ENCODE results near the gene ANKH.

The ANKH gene

DNA sequence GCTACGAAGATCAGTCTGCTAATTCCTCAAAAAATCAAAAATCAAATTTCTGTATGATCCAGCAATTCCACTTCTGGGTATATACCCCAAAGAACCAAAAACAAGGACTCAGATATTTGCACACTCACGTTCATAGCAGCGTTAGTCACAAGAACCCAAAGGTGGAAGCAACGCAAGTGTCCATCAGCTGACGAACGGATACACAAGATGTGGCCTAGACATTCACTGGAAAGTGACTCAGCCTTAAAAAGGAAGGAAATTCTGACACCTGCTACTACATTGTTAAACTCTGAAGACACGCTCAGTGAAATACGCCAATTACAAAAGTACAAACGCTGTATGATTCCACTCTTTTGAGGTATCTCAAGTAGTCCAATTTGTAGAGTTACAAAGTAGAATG, 113.7 kb downstream of the ANKH start:
- DNase-seq = peak; percentile 29

DNA sequence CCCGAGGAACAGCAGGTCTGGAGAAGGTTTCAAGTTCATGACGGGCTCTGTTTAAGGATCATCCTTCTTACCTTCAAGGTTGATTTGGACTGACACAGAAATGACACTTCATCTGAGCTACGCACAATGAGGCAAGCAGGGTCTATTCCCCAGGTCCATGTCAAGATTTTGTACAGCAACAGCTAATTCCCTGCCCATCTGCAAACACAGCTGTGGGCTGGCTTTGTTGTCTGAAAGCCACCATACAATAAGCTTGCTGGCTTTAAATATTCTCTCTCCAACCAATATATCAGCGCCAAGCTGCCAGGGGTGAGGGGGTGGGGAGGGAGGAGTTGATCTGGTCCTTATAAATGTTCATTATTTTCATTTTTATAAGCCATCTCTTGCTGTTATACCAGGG, 115.1 kb downstream of the ANKH start:
- DNase-seq = no peak

DNA sequence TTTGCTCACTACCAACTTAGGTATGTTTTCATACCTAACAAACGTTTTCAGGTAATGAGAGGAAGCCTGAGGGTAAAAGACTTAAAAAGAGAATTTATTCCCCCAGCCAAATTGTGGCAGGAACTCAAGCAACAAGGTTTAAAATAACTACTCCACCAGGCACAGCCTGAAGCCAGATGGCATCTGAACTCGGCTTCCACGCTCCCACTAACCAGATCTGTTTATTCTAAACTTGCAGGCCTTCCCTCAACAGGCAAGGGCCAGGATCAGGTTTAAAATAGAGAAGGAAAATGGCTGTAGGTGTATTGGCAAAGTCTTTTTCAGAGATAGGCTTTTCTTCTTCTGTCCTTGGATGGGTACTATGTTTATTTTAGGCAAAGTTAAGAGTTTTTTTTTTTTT, 117.6 kb downstream of the ANKH start:
- DNase-seq = no peak

DNA sequence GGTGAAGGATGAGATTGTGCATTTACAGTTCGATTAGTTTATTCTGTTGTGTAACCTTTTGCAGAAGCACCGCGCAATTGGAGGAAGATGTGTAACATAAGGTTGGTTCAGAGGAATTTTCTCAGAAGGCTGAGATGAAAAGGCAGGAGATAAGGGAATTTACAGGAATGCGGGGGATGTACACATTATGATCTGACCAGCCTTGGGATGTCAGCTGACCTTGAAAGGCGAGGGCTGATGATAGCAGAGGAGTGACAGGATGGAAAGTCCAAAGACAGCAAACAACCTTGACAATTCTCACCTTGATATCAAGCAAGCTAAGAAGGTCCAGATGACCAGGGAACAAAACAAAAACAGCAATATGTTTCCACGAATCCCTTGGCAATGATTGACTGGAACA, 118.3 kb downstream of the ANKH start:
- no peak for DNase-seq

DNA sequence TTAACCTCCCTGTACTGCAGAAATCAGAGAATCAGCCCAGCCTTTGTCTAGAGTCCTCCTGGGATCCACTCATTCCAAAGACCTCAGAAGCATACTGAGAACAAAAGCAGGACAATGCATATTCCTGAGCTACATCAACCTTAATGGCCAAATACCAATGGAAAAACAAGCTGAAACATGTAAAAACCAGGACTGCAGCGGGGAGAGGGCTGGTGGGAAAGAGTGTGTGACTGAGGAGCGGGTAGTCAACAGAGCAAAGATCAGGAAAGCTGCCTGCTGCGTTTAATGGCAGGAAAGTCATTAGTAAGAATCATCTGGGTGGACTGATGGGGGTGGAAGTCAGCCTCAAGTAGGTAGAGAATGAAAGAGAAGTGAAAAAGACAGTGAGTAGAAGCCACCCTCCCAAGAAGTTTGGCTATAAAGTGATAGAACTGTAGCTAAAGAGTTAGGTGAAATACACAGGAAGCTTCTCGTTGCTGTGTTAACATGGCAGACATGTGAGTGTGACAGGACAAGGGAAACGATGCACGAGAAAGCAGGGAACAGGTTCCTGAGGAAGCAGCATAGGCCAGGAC, 119.0 kb downstream of the ANKH start:
- DNase-seq = no peak

DNA sequence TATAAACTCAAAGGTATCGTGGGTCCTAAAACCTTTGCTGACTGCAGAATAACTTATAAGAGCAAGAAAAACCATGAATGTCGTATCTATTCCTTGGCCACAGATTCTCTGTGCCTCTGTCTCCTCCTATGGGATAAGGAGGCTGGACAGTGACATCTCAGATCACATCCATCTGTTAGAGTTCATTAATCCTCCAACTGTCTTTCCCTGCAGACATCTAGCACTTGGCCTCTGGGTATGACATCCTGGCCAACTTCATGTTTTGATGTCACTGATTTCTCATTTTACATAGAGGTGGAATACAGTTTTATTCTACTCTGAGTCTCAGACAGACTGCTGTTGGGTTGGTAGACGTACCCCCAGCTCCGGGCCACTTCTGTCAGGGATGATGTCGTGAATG, 120.9 kb downstream of the ANKH start:
- DNase-seq = no peak

DNA sequence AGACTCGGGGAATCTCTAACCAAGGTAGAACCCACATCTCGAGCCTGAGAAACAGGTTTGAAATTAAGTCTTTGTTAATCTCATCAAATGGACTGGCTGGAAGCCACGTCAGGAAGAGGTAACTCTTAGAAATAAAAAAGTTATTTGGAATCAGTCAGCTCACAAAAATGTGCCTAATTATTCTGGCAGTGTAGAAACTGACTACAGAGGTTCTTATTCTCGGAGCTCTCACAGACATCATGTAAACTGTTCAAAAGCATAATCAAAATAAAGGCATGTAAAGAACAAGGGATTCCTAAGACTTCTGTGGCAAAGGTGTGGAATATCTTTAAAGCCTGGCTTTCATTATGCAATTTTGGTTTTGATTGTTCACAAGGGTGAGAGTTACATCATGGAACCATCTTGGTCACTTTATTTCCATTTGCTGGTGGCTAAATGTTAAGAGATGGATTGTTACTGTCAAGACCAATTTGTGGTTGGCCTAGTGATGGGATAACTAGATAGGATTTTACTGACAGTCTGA, 121.9 kb downstream of the ANKH start:
- DNase-seq = no peak

DNA sequence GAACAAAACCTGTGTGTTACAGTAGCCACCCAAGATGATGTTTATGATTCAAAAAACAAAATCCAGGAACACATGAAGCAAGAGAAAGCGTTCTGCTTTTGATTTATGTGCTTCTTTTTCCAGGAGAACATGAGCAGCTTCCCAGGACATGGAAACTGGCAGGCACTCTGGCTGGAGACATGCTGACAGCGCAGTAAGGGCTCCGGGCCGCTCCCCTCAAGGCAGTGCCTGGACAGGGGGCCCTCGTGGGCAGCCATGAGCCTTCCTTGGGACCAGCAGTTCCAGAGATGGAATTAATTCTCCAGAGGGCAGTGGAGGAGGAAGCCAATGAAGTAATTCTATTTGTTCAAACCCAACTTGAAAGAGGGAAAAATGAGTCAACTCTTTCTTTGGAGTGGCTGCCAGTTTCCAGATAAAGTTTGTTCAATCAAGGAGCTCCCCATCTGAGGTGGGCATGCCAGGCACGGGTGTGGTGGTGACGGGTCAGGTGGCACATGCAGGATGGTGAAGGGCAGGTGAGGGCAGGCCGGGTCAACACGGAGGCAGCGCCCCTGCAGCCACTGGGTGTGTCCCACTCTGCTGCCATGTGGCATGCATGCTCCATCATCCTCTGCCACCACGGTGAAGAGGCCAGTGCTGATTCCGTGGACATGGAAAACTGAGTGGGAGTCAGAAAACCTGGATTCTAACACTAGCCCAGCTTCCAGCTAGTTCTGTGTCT, 123.2 kb downstream of the ANKH start:
- no peak for DNase-seq

DNA sequence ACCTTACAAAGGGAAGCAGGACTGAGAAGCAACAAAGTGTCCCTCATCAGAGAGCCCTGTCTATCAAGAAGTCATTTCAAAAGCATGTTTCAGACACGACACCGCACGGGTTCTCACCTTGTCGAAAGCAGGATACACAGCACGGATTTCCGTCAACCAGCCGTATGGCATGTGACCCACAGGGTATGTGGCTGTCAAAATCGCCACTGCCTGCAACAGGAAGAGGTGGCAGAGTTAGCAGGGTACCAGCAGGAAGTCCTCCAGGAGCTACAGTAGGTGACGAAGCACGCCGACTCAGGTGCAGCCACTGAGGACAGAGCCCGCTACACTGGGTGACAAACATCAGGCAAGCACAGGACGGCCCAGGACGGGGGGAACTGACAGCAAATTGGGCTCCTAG, 125.8 kb downstream of the ANKH start:
- peak; percentile 25 for DNase-seq

DNA sequence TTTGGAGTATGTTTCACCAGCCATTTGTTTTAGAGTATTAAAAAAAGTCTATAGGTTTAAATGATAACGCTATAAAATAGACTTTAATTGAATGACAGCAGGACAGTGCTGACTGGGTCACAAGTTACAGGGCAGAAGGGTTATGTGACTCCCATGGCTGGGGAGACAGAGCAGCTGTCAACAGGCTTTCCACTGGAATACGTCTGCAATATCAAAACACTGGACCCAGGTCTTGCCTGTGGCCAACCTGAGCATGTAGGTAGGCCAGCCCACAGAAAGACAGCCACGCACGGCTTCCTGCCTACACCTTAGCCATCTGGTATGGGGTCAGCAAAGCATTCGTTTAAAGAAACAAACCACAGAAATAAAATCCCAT, 126.4 kb downstream of the ANKH start:
- no peak for DNase-seq

DNA sequence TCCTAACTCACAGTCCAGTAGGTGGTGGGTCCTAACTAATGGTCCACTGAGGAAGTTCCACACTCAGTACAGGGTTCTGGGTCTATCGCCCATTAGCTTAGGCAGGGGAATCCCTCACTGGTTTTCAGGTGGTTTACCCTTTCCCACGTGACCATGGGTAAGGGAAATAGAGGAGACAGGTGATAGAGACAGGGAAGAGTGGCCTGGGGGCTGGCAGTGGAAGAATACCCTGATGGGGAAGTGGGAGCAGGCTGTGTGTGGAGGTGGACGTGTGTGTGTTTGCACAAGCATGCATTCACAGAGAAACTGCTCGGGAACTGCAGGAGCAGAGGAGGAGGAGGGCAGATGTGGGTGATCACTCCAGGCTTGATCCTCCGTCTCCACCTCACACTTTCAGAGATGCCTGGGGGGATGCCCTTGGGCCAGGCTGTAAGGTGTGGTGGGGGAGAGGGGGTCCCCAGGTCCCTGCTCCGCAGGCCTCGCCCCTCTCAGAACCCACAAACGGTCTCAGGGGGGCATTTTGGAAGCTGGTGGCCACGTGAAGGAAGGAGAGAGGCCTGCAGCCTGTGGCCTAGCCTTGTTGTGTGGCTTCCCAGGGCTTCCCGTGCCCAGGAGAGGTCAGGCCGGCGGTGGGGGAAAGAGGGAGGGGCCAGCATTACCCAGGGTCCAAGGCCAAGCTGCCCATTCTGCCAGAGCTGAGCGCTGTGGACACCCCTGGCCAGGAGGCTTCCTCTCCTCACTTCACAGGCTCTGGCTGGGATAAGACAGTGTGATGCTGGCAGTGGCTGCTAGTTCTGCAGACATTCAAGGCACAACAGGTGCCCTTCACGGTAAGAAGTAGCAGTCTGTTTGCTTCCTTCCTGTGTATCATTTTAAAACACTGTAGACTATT, 127.0 kb downstream of the ANKH start:
- no peak for DNase-seq

DNA sequence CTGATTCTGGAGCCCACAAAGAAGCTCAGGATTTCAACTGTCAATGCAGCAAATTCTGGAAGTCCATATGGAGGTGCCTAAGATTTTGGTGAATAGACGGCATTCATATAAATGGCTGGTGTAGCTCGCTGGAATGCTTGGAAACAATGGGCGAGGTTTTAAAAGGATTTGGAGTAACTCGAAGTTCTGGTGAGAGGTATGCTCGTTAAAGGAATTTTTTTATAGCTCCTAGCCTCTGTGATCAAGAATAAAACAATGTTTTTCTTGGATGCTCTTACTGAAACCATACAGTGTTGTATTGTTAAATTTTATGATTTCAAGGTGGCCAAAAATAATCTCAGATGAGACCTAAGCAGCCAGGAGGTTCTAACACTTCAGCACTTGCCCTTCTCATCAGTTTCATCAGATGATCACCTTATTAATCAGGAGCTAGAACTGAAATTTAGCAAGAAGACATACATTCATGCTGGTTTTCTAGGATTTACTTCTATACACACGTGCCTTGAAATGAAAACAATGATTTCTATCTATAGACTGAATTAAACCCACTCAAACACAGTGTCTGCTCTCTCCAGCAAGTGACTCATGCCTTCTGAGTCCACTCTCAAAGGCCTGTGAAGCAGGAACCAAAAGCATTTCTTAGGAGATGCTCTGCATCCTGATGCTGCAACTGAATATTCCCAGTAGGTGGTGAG, 127.8 kb downstream of the ANKH start:
- DNase-seq = no peak

DNA sequence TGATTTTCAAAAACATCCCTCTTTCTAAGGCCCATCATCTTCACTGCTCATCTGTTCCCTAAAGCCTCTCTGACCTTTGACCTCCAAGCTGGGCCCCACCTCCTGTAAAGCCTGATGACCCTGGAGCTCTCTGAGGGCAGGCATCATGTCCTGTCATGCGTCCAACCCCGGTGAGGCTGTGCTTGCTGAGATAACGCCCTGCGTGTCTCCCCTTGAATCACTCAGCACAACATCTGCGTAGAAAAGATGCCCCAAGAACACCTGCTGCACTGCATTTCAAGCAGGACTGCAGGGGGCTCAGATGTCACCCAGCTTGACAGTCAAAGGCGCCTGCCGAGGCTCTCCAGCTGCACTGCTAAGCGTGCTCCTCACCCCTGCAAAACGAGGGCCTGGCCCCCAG, 129.1 kb downstream of the ANKH start:
- no peak for DNase-seq

DNA sequence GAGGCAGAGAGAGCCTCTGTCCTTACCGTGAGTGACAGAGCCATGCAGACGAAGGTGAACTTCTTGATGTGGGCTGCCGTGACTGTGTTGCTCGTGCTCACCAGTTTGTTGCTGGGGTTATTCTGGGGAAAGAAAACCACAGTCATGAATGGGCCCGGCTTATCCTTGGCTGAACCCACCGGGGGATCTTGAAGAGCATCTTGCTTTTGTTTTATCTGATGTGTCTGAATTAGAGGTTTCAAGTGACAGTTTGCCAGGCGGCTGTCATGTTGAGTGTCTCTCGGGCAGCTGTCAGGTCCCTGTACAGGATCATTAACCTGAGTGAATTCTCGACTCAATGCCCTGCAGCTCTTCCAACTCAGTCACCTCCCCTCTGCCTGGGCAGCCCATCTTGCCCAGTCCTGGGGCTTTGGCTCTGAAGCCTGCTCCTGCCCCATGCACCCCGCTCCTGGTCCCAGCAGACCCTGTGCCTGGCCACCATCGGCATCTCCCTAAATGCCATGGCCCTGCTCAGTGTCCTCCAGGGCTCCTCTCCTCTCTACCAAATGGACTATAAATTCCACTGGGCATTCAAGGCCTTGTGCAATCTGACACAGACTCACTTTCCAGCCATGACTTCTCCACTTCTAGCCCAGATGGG, 129.7 kb downstream of the ANKH start:
- no peak for DNase-seq

DNA sequence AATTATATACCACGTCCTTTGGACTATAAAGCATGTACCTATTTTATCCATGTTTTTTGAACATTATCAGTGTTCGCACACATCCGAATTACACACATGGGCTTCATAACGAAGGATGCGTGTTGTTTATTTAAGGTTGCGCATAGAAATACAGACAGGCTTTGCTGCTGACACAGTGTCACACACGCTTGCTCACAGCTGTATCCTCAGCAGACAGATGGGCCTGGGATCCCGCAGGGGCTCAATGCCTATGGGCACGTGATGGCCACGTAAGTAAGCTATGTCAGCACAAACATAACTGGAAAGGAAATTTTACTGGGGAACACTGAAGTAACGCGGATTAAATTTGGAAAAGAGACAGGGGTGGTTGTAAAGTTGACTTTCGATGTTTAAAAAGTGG, 130.4 kb downstream of the ANKH start:
- no peak for DNase-seq

DNA sequence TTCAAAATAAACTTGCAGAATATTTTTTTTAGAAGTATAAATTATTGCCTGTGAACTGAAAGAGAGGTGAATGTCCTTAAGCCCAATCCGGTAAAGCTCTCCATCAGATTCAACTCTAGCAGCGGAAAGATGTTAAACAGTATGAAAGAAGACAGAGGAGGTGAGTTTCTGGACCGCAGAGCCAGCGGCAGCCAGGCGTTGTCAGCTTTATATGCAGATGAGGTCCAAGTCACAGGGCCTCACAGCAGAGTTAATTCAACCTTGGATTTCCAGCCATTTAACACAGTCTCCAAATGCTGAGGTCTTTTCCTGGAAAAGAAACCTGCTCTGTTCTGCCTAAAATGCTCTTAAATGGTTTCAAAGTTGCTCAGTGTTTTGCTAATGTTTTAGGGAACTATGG, 131.6 kb downstream of the ANKH start:
- no peak for DNase-seq

DNA sequence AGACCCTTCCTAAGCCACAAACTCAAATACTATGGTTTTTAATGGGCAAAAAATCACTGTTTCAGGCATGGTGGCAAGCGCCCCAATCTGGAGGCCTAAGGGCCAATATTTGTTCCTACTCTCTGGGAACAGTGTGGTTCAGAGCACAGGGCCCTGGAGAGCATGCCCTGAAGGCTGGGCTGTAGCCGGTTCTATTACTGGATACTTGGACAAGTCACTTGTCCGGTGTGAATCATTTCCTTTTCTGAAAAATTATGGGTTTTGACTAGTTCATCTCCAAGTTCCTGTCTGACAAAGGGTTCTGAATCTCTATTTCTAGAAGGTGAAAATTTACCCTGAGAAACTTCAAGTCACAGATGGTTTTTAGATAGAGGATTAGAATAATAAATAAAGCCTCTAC, 132.0 kb downstream of the ANKH start:
- no peak for DNase-seq

DNA sequence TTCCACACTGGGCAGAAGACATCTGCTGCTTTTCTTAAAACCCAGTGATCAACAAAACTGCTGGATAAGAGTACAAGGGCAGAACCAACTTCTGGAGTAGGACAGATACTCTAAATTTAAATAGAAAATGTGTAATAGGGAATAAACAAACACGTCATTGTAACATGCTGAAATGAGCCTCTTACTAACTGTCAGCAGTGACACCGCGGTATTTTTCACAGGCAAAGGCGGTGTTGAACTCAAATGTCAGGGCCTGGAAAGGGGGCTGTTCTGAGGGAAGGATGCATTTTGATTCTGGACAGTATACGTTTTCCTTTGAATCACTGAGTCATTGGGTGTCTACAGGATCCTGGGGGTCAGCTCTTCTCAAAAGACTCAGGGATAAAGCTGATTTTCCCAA, 133.5 kb downstream of the ANKH start:
- no peak for DNase-seq

DNA sequence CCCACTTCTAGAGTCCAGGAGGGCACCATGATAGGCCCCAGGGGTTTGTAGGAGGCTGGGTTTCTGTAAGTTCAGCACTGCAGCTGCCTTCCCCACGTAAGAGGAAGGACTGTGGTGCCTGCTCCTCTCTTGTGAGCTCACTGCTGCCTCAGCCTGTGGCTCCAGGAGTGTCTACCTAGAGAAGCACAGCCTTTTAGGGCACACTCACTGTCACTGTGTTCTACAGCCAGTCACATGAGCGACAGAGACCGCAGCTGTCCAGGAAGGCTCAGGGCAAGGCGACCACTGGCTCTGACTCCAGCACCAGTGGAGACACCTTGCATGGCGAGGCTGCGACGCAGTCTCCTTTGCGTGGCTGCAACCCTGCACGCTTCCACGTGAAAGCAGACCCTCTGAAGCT, 134.3 kb downstream of the ANKH start:
- DNase-seq = no peak

DNA sequence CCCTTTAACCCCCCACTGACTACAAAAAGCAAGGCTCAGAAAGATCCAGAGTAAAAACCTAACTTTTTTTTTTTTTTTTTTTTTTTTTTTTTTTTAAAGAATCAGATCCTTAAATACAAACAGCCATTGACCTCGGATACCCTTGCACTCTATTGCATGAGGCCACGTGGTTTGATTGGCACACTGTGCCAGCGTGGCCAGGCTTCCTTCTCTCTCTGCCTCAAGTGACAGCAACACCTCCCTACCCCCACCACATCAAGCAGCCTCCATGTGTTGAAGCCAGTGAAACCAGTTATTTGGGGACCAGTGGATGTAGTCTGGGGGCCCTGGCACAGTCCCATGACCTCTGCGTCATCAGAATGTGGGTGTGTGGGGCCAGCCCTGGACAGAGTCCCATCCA, 135.6 kb downstream of the ANKH start:
- no peak for DNase-seq

DNA sequence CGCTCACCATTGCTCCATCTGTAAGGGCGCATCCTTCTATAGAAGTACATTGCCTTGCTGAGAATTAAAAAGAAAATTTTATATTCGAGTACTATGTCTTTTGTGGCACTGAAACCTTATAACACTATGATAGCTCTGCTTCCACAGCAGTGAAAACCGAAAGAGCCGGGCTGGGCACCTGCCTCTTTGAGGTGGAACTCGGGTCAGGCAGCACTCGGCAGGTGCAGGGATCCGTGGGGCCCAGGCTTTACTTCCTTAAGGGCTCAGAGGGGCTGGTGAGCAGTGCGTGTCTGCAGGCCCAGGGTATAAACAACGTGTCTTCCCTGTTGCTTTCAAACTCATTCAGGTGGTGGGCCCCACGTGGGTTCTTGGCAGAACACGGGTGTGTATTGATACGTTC, 137.2 kb downstream of the ANKH start:
- DNase-seq = no peak

DNA sequence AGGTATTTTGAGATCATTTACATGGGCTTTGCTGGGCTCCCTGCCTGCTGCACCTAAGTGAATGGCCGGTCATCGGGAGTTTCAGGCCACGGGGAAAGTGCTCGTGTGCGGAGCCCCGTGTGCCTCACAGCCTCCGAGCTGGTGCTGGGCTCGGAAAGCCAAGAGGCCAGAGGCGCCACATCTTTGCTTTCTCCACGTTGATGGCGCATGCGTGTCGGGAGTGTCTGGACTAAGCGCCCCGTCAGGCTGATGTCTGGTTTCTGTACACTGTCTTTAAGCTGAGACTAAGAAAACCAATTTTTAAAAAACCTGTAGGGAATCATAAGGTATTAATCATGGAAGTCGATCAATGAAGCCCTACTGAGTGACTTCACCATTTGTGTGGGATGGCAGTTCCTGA, 137.9 kb downstream of the ANKH start:
- no peak for DNase-seq

DNA sequence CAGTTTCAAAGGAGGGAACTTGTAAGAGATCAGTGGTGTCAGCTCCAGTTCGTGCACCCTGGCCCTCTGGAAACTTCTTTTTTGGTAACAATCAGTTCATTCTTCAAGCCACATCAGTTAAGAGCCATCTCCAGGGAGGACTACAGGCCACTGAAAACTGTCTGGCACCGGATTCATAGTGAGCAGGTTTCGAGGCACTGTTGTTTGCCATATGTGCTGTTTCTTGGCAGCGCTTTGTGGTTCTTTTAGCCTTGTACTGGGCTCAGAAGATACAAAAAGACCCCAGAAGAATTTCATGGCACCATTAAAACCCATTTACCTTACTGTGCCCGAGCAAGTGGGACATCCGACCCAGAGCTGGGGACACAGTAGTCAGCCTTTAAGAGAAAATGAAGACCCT, 138.6 kb downstream of the ANKH start:
- no peak for DNase-seq
